Measurements from ENCODE around the gene MYO1E.

DNA sequence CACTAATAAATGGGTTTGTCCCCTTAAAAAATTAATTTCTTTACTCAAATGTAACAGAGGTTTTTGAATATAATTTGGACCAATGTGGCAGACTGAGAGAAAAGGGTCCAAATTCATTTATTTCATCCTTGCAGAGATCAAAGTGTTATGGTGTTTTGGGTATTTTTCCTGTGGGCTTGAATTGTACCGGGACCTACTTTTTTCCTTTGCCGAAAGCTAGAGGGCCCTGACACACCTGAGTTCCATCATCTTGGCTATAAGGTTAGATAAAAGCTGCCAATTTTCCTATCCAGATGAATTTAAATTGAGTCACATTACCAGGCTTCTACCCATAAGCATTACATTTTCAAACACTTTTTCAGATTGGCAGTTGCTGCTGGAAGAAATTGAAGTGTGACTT lies 266.8 kb downstream of the MYO1E start:
- TF ChIP-seq, protein P1, sequence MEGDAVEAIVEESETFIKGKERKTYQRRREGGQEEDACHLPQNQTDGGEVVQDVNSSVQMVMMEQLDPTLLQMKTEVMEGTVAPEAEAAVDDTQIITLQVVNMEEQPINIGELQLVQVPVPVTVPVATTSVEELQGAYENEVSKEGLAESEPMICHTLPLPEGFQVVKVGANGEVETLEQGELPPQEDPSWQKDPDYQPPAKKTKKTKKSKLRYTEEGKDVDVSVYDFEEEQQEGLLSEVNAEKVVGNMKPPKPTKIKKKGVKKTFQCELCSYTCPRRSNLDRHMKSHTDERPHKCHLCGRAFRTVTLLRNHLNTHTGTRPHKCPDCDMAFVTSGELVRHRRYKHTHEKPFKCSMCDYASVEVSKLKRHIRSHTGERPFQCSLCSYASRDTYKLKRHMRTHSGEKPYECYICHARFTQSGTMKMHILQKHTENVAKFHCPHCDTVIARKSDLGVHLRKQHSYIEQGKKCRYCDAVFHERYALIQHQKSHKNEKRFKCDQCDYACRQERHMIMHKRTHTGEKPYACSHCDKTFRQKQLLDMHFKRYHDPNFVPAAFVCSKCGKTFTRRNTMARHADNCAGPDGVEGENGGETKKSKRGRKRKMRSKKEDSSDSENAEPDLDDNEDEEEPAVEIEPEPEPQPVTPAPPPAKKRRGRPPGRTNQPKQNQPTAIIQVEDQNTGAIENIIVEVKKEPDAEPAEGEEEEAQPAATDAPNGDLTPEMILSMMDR (conservative IDR thresholded peaks at IDR 0.05 in 1 of 2, IDR thresholded peaks at IDR 0.05 in 1 of 2; ENCODE audit: extremely low read depth in 1 of 2, insufficient read depth in 1 of 2, low read depth in 1 of 2, low read length in 2 of 2), result peak; percentile 19 to 51
- TF ChIP-seq EZH2 (IDR thresholded peaks at IDR 0.05; ENCODE audit: borderline replicate concordance, low read length), result no peak

Data from mammary epithelial cell (primary cell).